HUES48 (cell line): ENCODE results near the gene RPS6KC1.
"Not testable (repeated sequence)": the region's sequence is repeated elsewhere in the genome, so short reads cannot be mapped to it uniquely, and the experiment has no call there.

Source experiments
- H3K27ac ChIP-seq: one replicate; pipeline ENCODE4 v1.7.0; 2013; ENCODE audit warnings: low read depth, low read length, inconsistent platforms
- H3K27me3 ChIP-seq: 2 replicates; pipeline ENCODE4 v1.6.1; 2013; ENCODE audit warnings: mild to moderate bottlenecking, low read length; ENCODE audit not compliant: control insufficient read depth, insufficient read depth
- H3K36me3 ChIP-seq: 2 replicates; pipeline ENCODE4 v1.6.1; 2013; ENCODE audit warnings: low read length; ENCODE audit not compliant: control insufficient read depth, insufficient read depth
- H3K4me1 ChIP-seq: 2 replicates; pipeline ENCODE4 v1.6.1; 2013; ENCODE audit warnings: mild to moderate bottlenecking, low read length; ENCODE audit not compliant: control insufficient read depth, insufficient read depth
- H3K4me3 ChIP-seq: 2 replicates; pipeline ENCODE4 v1.5.1; 2013; ENCODE audit warnings: mild to moderate bottlenecking, low read depth, low read length
- H3K9ac ChIP-seq: 2 replicates; pipeline ENCODE4 v1.6.1; 2013; ENCODE audit warnings: mild to moderate bottlenecking, low read depth, low read length, moderate library complexity
- H3K9me3 ChIP-seq: 2 replicates; pipeline ENCODE4 v1.6.1; 2013; ENCODE audit warnings: low read length; ENCODE audit not compliant: control insufficient read depth, insufficient read depth

The RPS6KC1 gene

GRCh38 chr1:213125643-213126042 is 74.6 kb downstream of the RPS6KC1 start:
- Histone ChIP-seq H3K9ac (no peak overlapping the region), H3K4me1 (no peaks in the 10 kb centered on the region), H3K9me3 (no peaks in the 10 kb centered on the region), H3K4me3 (no peak overlapping the region), H3K36me3 (no peaks in the 10 kb centered on the region), H3K27ac (no peak overlapping the region), H3K27me3 (no peaks in the 10 kb centered on the region)

GRCh38 chr1:213127074-213127473 is 76.0 kb downstream of the RPS6KC1 start:
- H3K27me3 ChIP-seq, result no peaks in the 10 kb centered on the region

GRCh38 chr1:213131851-213132655 is 81.0 kb downstream of the RPS6KC1 start:
- Histone ChIP-seq H3K4me3 (no peak overlapping the region), H3K27ac (no peak overlapping the region), H3K9me3 (no peaks in the 10 kb centered on the region), H3K27me3 (no peaks in the 10 kb centered on the region), H3K36me3 (no peaks in the 10 kb centered on the region), H3K9ac (no peak overlapping the region), H3K4me1 (peaks cover 7% of the 10 kb centered on the region)

More at GRCh38 chr1:213127074-213127473, 76.0 kb downstream of the RPS6KC1 start:
- H3K4me1 ChIP-seq, result no peaks in the 10 kb centered on the region
- H3K9ac ChIP-seq, result no peak overlapping the region
- H3K27ac ChIP-seq, result no peak overlapping the region
- no peak overlapping the region for H3K4me3 ChIP-seq
- H3K9me3 ChIP-seq, result no peaks in the 10 kb centered on the region
- H3K36me3 ChIP-seq, result no peaks in the 10 kb centered on the region

GRCh38 chr1:213135572-213135971 is 84.5 kb downstream of the RPS6KC1 start:
- no peaks in the 10 kb centered on the region for H3K27me3 ChIP-seq
- H3K9me3 ChIP-seq, result no peaks in the 10 kb centered on the region
- H3K4me1 ChIP-seq, result peaks cover 7% of the 10 kb centered on the region
- H3K27ac ChIP-seq, result peak overlapping the region; percentile 34
- H3K4me3 ChIP-seq, result no peak overlapping the region
- H3K36me3 ChIP-seq, result no peaks in the 10 kb centered on the region
- H3K9ac ChIP-seq, result no peak overlapping the region

GRCh38 chr1:213136190-213136917 is 85.3 kb downstream of the RPS6KC1 start:
- peaks cover 7% of the 10 kb centered on the region for H3K4me1 ChIP-seq
- no peak overlapping the region for H3K4me3 ChIP-seq
- H3K27ac ChIP-seq, result no peak overlapping the region
- H3K9ac ChIP-seq, result no peak overlapping the region
- H3K9me3 ChIP-seq, result no peaks in the 10 kb centered on the region
- no peaks in the 10 kb centered on the region for H3K27me3 ChIP-seq
- no peaks in the 10 kb centered on the region for H3K36me3 ChIP-seq

- H3K9me3 ChIP-seq, result no peaks in the 10 kb centered on the region
- no peaks in the 10 kb centered on the region for H3K36me3 ChIP-seq
- no peak overlapping the region for H3K9ac ChIP-seq
- peaks cover 7% of the 10 kb centered on the region for H3K4me1 ChIP-seq
- H3K27ac ChIP-seq, result no peak overlapping the region
- H3K27me3 ChIP-seq, result no peaks in the 10 kb centered on the region
- no peak overlapping the region for H3K4me3 ChIP-seq
Observed at GRCh38 chr1:213138391-213138790, 87.3 kb downstream of the RPS6KC1 start.

GRCh38 chr1:213138892-213139291 is 87.9 kb downstream of the RPS6KC1 start:
- Histone ChIP-seq H3K4me3 (no peak overlapping the region), H3K9me3 (no peaks in the 10 kb centered on the region), H3K9ac (no peak overlapping the region), H3K27ac (no peak overlapping the region), H3K4me1 (peaks cover 7% of the 10 kb centered on the region), H3K27me3 (no peaks in the 10 kb centered on the region), H3K36me3 (no peaks in the 10 kb centered on the region)

GRCh38 chr1:213148905-213149304 is 97.9 kb downstream of the RPS6KC1 start:
- Histone ChIP-seq H3K27ac (no peak overlapping the region), H3K4me1 (no peaks in the 10 kb centered on the region), H3K9me3 (peaks cover 7% of the 10 kb centered on the region; the same call in 1 of the 2 replicates), H3K36me3 (no peaks in the 10 kb centered on the region), H3K27me3 (no peaks in the 10 kb centered on the region), H3K9ac (no peak overlapping the region), H3K4me3 (no peak overlapping the region)

- H3K4me1 ChIP-seq, H3K4me3 ChIP-seq, H3K9me3 ChIP-seq, H3K27ac ChIP-seq, H3K36me3 ChIP-seq, H3K9ac ChIP-seq, H3K27me3 ChIP-seq: not testable (repeated sequence)
Observed at GRCh38 chr1:213150090-213150489, 99.0 kb downstream of the RPS6KC1 start.

- Histone ChIP-seq H3K9me3 (peaks cover 7% of the 10 kb centered on the region; the same call in 1 of the 2 replicates), H3K36me3 (no peaks in the 10 kb centered on the region), H3K9ac (no peak overlapping the region), H3K4me1 (no peaks in the 10 kb centered on the region), H3K27ac (no peak overlapping the region), H3K27me3 (no peaks in the 10 kb centered on the region), H3K4me3 (no peak overlapping the region)
Observed at GRCh38 chr1:213154056-213154685, 103.1 kb downstream of the RPS6KC1 start.

GRCh38 chr1:213159376-213159775 is 108.3 kb downstream of the RPS6KC1 start:
- no peak overlapping the region for H3K4me3 ChIP-seq
- H3K9me3 ChIP-seq, result no peaks in the 10 kb centered on the region
- H3K27me3 ChIP-seq, result no peaks in the 10 kb centered on the region
- no peaks in the 10 kb centered on the region for H3K36me3 ChIP-seq
- no peak overlapping the region for H3K9ac ChIP-seq
- H3K4me1 ChIP-seq, result no peaks in the 10 kb centered on the region
- no peak overlapping the region for H3K27ac ChIP-seq
